H1 (cell line): Measurements from ENCODE around the gene TNS4. TPM values are rescaled to one million over a fixed set of nuclear protein-coding genes. Genes with fewer than 3 reads are reported as not detected.

ENCODE experiments used
- ATF2 ChIP-seq: IDR thresholded peaks from 2 replicates; pipeline ENCODE4 v1.6.1; 2012; ENCODE audit warnings: low read length, inconsistent platforms
- BRCA1 ChIP-seq: IDR thresholded peaks from 2 replicates; pipeline ENCODE4 v1.6.1; 2012; ENCODE audit warnings: low read depth, low read length, improper control_type of control experiment
- CHD7 ChIP-seq: fragments of 300-600 bp; sonication (generic); IDR thresholded peaks from 2 replicates; pipeline ENCODE4 v1.7.1; 2012; ENCODE audit warnings: low read length, moderate library complexity, mild to moderate bottlenecking, inconsistent platforms; ENCODE audit not compliant: insufficient replicate concordance
- JUND ChIP-seq: IDR thresholded peaks from 2 replicates; pipeline ENCODE4 v1.6.1; 2011; ENCODE audit warnings: mild to moderate bottlenecking, improper control_type of control experiment, low read length
- MAFK ChIP-seq: IDR thresholded peaks from 2 replicates; pipeline ENCODE4 v1.6.1; 2012; ENCODE audit warnings: low read depth, mild to moderate bottlenecking, improper control_type of control experiment, low read length
- NANOG ChIP-seq: IDR thresholded peaks from 2 replicates; pipeline ENCODE4 v1.6.1; 2011; ENCODE audit warnings: low read length, low read depth, mild to moderate bottlenecking, inconsistent platforms; ENCODE audit not compliant: insufficient read depth, poor library complexity, severe bottlenecking
- polyA plus RNA-seq, 7 experiments: library from polyadenylated mRNA; depleted of rRNA in 3 of 7; stranded (reverse) in 5 of 7; unstranded in 2 of 7; fragments of >200 nt in 5 of 7; fragments of 200-250 nt in 2 of 7; gene quantifications; 1 replicate in 5 of 7; 2 replicates in 1 of 7; 4 replicates in 1 of 7; pipeline versions ENCODE4 v1.2.1 to v1.2.3, GENCODE V29; 2011 to 2013; ENCODE audit warnings: missing spikeins in 2 of 7, mixed read lengths in 2 of 7
- total RNA-seq: library from RNA; stranded (reverse); fragmentation: NEBNext Ultra II Directional; extraction: Animal tissue kit (Norgen Biotek cat#: 25700); gene quantifications from 2 replicates; pipeline ENCODE4 v1.2.1, GENCODE V29; 2021
- TF ChIP-seq, protein P1 (sequence below): IDR thresholded peaks from 2 replicates; pipeline ENCODE4 v1.6.1; 2012; ENCODE audit warnings: inconsistent platforms

The TNS4 gene
- total and polyA plus RNA-seq, 2 of the 8 experiments (the other 6 are each of a cell fraction or from before 2014, with no cell fraction given) = 0.20 to 0.21 TPM

GRCh38 chr17:40442392-40443195 lies 58.8 kb downstream of the TNS4 start (continued):
- no peak for TF ChIP-seq CHD7
- TF ChIP-seq, protein P1, sequence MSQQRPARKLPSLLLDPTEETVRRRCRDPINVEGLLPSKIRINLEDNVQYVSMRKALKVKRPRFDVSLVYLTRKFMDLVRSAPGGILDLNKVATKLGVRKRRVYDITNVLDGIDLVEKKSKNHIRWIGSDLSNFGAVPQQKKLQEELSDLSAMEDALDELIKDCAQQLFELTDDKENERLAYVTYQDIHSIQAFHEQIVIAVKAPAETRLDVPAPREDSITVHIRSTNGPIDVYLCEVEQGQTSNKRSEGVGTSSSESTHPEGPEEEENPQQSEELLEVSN = no peak
- TF ChIP-seq NANOG = no peak
- no peak for TF ChIP-seq ATF2
- no peak for TF ChIP-seq MAFK
- TF ChIP-seq JUND = no peak
- TF ChIP-seq BRCA1 = no peak
